Neural progenitor cell (in vitro differentiated cells): ENCODE data around the gene CCDC149. TPM values are rescaled to one million over a fixed set of nuclear protein-coding genes. Genes with fewer than 3 reads are reported as not detected.

ENCODE experiments used
- DNase-seq: peaks from one replicate; pipeline ENCODE4 v3.0.0-alpha.2; 2016; ENCODE audit warnings: low spot score
- H2AFZ ChIP-seq: fragments of 200-600 bp; sonication (generic); replicated peaks from 2 replicates; pipeline ENCODE4 v1.6.1; 2016; ENCODE audit warnings: antibody characterized with exemption
- H3F3A ChIP-seq: fragments of 200-600 bp; sonication (generic); 2 replicates; pipeline ENCODE4 v1.6.1; 2016; ENCODE audit warnings: antibody characterized with exemption, low read depth
- H3K27ac ChIP-seq: fragments of 200-600 bp; sonication (generic); 2 replicates; pipeline ENCODE4 v1.5.1; 2016; ENCODE audit warnings: mild to moderate bottlenecking
- H3K27me3 ChIP-seq: fragments of 200-600 bp; sonication (generic); 2 replicates; pipeline ENCODE4 v1.6.1; 2016; ENCODE audit warnings: mild to moderate bottlenecking, moderate library complexity
- H3K36me3 ChIP-seq: fragments of 200-600 bp; sonication (generic); 2 replicates; pipeline ENCODE4 v1.5.1; 2016
- H3K4me1 ChIP-seq: fragments of 200-600 bp; sonication (generic); 2 replicates; pipeline ENCODE4 v1.6.1; 2016; ENCODE audit warnings: mixed run types
- H3K4me2 ChIP-seq: fragments of 200-600 bp; sonication (generic); 2 replicates; pipeline ENCODE4 v1.6.1; 2016
- H3K4me3 ChIP-seq: fragments of 200-600 bp; sonication (generic); 2 replicates; pipeline ENCODE4 v1.5.1; 2016
- H3K79me2 ChIP-seq: fragments of 200-600 bp; sonication (generic); 2 replicates; pipeline ENCODE4 v1.6.1; 2016; ENCODE audit warnings: low read depth
- H3K9ac ChIP-seq: fragments of 200-600 bp; sonication (generic); 2 replicates; pipeline ENCODE4 v1.6.1; 2016
- H3K9me3 ChIP-seq: fragments of 200-600 bp; sonication (generic); 2 replicates; pipeline ENCODE4 v1.5.1; 2016; ENCODE audit warnings: low read depth
- H4K20me1 ChIP-seq: fragments of 200-600 bp; sonication (generic); 2 replicates; pipeline ENCODE4 v1.6.1; 2016; ENCODE audit warnings: low read depth
- H3K27ac Mint-ChIP-seq: 3 replicates; pipeline ENCODE4 v1.8.0; 2021; ENCODE audit warnings: mixed read lengths
- H3K27me3 Mint-ChIP-seq: 2 replicates; pipeline ENCODE4 v1.8.0; 2022; ENCODE audit warnings: low read depth, mild to moderate bottlenecking, inconsistent platforms, moderate library complexity, mixed read lengths; ENCODE audit not compliant: insufficient read depth
- H3K36me3 Mint-ChIP-seq: 3 replicates; pipeline ENCODE4 v1.8.0; 2021; ENCODE audit warnings: mixed read lengths
- H3K4me1 Mint-ChIP-seq: 3 replicates; pipeline ENCODE4 v1.8.0; 2021; ENCODE audit warnings: mixed read lengths
- H3K4me3 Mint-ChIP-seq: 3 replicates; pipeline ENCODE4 v1.8.0; 2021; ENCODE audit warnings: mild to moderate bottlenecking, moderate library complexity, mixed read lengths
- H3K9me3 Mint-ChIP-seq: 3 replicates; pipeline ENCODE4 v1.8.0; 2020; ENCODE audit warnings: mixed read lengths
- EZH2 ChIP-seq: fragments of 200-600 bp; sonication (generic); IDR thresholded peaks from 2 replicates; pipeline ENCODE4 v1.6.1; 2017; ENCODE audit warnings: antibody characterized with exemption, mild to moderate bottlenecking, moderate library complexity
- EZH2phosphoT487 ChIP-seq: fragments of 200-600 bp; sonication (generic); IDR thresholded peaks from 2 replicates; pipeline ENCODE4 v1.6.1; 2017; ENCODE audit warnings: antibody characterized with exemption
- total RNA-seq: library from RNA; depleted of rRNA; stranded (reverse); fragments of >200 nt; gene quantifications from 2 replicates; pipeline ENCODE4 v1.2.3, GENCODE V29; 2015; ENCODE audit warnings: low replicate concordance
- TF ChIP-seq, protein P1 (sequence below): fragments of 200-600 bp; sonication (generic); IDR thresholded peaks from 2 replicates; pipeline ENCODE4 v1.5.1; 2017; ENCODE audit warnings: antibody characterized with exemption, mild to moderate bottlenecking

Gene CCDC149
- total RNA-seq, 1 donor from 2014 or later, result 3.4 TPM

- TF ChIP-seq EZH2, result no peak
- Histone ChIP-seq H3K4me1 (no peaks in the 10 kb centered on the region), H3K4me2 (no peak overlapping the region), H3F3A (no peaks in the 10 kb centered on the region), H3K79me2 (no peaks in the 10 kb centered on the region), H3K27me3 (no peaks in the 10 kb centered on the region), H2AFZ (no peak overlapping the region), H3K36me3 (no peaks in the 10 kb centered on the region), H4K20me1 (no peaks in the 10 kb centered on the region), H3K9ac (no peak overlapping the region), H3K27ac (no peak overlapping the region), H3K4me3 (no peak overlapping the region), H3K9me3 (no peaks in the 10 kb centered on the region)
- DNase-seq, result no peak
- H3K9me3 Mint-ChIP-seq, result no peaks in the 10 kb centered on the region
- H3K36me3 Mint-ChIP-seq, result peaks cover 11% of the 10 kb centered on the region
- H3K4me1 Mint-ChIP-seq, result no peaks in the 10 kb centered on the region
- no peak overlapping the region for H3K4me3 Mint-ChIP-seq
- H3K27ac Mint-ChIP-seq, result no peak overlapping the region
- no peaks in the 10 kb centered on the region for H3K27me3 Mint-ChIP-seq
These were observed 36.4 kb downstream of the CCDC149 start for GRCh38 chr4:24876431-24876830.

GRCh38 chr4:24872720-24873119 lies 40.1 kb downstream of the CCDC149 start:
- no peaks in the 10 kb centered on the region for H3K9me3 ChIP-seq
- no peak overlapping the region for H3K27ac ChIP-seq
- H3K4me1 Mint-ChIP-seq, result no peaks in the 10 kb centered on the region
- peaks cover 8% of the 10 kb centered on the region for H3K36me3 Mint-ChIP-seq
- TF ChIP-seq, protein P1, sequence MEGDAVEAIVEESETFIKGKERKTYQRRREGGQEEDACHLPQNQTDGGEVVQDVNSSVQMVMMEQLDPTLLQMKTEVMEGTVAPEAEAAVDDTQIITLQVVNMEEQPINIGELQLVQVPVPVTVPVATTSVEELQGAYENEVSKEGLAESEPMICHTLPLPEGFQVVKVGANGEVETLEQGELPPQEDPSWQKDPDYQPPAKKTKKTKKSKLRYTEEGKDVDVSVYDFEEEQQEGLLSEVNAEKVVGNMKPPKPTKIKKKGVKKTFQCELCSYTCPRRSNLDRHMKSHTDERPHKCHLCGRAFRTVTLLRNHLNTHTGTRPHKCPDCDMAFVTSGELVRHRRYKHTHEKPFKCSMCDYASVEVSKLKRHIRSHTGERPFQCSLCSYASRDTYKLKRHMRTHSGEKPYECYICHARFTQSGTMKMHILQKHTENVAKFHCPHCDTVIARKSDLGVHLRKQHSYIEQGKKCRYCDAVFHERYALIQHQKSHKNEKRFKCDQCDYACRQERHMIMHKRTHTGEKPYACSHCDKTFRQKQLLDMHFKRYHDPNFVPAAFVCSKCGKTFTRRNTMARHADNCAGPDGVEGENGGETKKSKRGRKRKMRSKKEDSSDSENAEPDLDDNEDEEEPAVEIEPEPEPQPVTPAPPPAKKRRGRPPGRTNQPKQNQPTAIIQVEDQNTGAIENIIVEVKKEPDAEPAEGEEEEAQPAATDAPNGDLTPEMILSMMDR, result no peak
- TF ChIP-seq EZH2 (no peak), EZH2phosphoT487 (no peak)
- no peaks in the 10 kb centered on the region for H4K20me1 ChIP-seq
- H3K4me1 ChIP-seq, result no peaks in the 10 kb centered on the region
- no peak overlapping the region for H2AFZ ChIP-seq
- no peak overlapping the region for H3K4me3 Mint-ChIP-seq
- no peaks in the 10 kb centered on the region for H3K36me3 ChIP-seq
- H3F3A ChIP-seq, result no peaks in the 10 kb centered on the region
- no peaks in the 10 kb centered on the region for H3K79me2 ChIP-seq
- H3K27me3 ChIP-seq, result no peaks in the 10 kb centered on the region
- no peak overlapping the region for H3K9ac ChIP-seq
- peaks cover 4% of the 10 kb centered on the region for H3K27me3 Mint-ChIP-seq
- H3K27ac Mint-ChIP-seq, result no peak overlapping the region
- H3K9me3 Mint-ChIP-seq, result no peaks in the 10 kb centered on the region
- no peak overlapping the region for H3K4me2 ChIP-seq
- DNase-seq, result no peak
- H3K4me3 ChIP-seq, result no peak overlapping the region

DNA sequence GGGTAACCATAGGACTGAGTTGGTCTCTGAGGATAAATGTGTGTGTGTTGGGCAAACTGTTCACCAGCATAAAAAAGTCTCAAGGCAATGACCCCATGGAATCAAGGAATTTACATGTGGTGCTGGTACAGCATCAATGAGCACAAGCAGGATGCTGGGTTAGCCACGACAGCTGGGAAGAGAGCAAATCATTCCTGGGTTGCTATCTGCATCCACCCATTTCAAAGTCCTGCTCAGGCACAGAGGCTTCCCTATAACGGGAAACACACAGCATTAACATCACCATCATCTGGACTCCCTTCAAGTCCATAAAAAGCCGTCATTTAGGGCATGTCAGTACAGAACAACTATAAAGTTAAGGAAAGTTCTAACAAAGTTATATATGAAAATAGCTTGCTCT lies 41.6 kb downstream of the CCDC149 start:
- Histone ChIP-seq H4K20me1 (no peaks in the 10 kb centered on the region), H3K4me3 (no peak overlapping the region), H3K9me3 (no peaks in the 10 kb centered on the region), H3F3A (no peaks in the 10 kb centered on the region), H3K79me2 (no peaks in the 10 kb centered on the region), H3K9ac (no peak overlapping the region), H2AFZ (no peak overlapping the region), H3K27me3 (no peaks in the 10 kb centered on the region), H3K4me1 (no peaks in the 10 kb centered on the region), H3K36me3 (no peaks in the 10 kb centered on the region), H3K27ac (no peak overlapping the region), H3K4me2 (no peak overlapping the region)
- Mint-ChIP-seq H3K4me1 (peaks cover 5% of the 10 kb centered on the region), H3K36me3 (peaks cover 8% of the 10 kb centered on the region), H3K9me3 (no peaks in the 10 kb centered on the region), H3K27ac (no peak overlapping the region), H3K4me3 (no peak overlapping the region), H3K27me3 (peaks cover 4% of the 10 kb centered on the region)
- TF ChIP-seq EZH2phosphoT487, result no peak
- no peak for TF ChIP-seq EZH2
- TF ChIP-seq, protein P1, result no peak
- DNase-seq, result no peak

- H3K27ac Mint-ChIP-seq, result no peak overlapping the region
- H3K4me2 ChIP-seq, result no peak overlapping the region
These were observed 45.0 kb downstream of the CCDC149 start for GRCh38 chr4:24867766-24868296.

More at GRCh38 chr4:24867766-24868296, 45.0 kb downstream of the CCDC149 start:
- Mint-ChIP-seq H3K9me3 (peaks cover 12% of the 10 kb centered on the region), H3K4me3 (no peak overlapping the region), H3K36me3 (peaks cover 11% of the 10 kb centered on the region), H3K4me1 (peaks cover 7% of the 10 kb centered on the region), H3K27me3 (peaks cover 4% of the 10 kb centered on the region)
- Histone ChIP-seq H3K27ac (no peak overlapping the region), H3K36me3 (no peaks in the 10 kb centered on the region), H2AFZ (no peak overlapping the region), H3K27me3 (no peaks in the 10 kb centered on the region), H3K9me3 (no peaks in the 10 kb centered on the region), H4K20me1 (no peaks in the 10 kb centered on the region), H3K9ac (no peak overlapping the region), H3F3A (no peaks in the 10 kb centered on the region), H3K4me3 (no peak overlapping the region), H3K4me1 (no peaks in the 10 kb centered on the region), H3K79me2 (no peaks in the 10 kb centered on the region)
- DNase-seq, result no peak
- TF ChIP-seq, protein P1, result no peak
- TF ChIP-seq EZH2 (no peak), EZH2phosphoT487 (no peak)
